ENCODE results near the gene CRLF1. TPM values are rescaled to one million over a fixed set of nuclear protein-coding genes. Genes with fewer than 3 reads are reported as not detected.
A peak's percentile ranks its signal among the peaks of the same experiment; 100 is the strongest.

The CRLF1 gene
- total RNA-seq, 1 experiment from 2014 or later, result 0.61 TPM

DNA sequence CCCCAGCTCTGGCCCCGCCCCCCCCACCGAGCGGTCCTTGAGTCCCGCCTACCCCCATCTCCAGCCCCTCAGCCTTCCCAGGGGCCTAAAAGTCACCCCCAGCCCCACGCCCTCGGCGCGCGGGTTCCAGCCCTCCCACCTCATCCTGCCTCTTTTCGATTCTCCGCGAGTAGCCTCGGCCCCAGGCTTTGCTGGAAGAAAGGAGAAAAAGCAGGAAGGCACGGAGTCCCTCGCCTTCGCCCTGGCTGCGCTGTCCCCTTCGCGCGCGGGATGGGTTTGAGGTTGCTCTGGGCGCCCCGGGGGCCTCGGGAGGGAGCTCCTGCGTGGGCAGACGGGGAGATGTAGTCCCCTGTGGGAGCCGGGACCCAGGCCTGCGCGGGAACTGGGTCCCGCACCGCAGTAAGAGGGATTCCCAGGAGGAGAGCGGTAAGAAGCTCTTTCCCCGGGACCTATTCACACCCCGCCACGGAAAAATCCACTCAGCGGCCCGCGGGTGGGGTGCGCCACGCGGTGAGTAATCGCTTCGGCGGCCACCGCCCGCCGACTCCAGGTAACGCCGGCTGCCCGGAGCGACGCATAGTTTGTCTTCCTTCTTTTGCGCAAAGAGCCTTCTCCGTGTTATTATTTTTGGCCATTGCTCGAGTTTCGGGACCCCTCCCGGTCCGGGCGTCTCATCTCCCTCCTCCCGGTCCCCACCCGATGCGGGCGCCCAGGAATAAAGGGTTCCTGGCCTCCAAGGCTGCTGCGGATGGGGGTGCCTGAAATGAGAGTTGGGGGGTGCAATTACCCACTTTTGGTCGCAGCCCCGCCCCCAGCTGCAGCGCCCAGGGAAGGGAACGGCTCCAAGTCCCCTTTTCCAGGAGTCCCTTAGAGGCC, 865 bp upstream of the CRLF1 start:
- peaks cover 35% of the 10 kb centered on the region for H3K4me1 ChIP-seq
- Mint-ChIP-seq H3K27me3 (ENCODE audit: insufficient read depth, unreplicated experiment) (peaks cover 32% of the 10 kb centered on the region), H3K36me3 (ENCODE audit: insufficient read depth, unreplicated experiment) (no peaks in the 10 kb centered on the region), H3K4me1 (ENCODE audit: low read depth, unreplicated experiment) (peaks cover 19% of the 10 kb centered on the region), H3K9me3 (ENCODE audit: unreplicated experiment) (no peaks in the 10 kb centered on the region), H3K4me3 (ENCODE audit: unreplicated experiment) (peak overlapping the region; percentile 66), H3K27ac (ENCODE audit: unreplicated experiment) (no peak overlapping the region)
- CTCF ChIA-PET, result interaction anchor here (0.7 kb wide), 1 partner anchor 10 kb away, joined by 3 read pairs; no protein-coding TSS in a partner anchor
- H3K9me3 ChIP-seq, result no peaks in the 10 kb centered on the region
- H3K36me3 ChIP-seq (ENCODE audit: control insufficient read depth, insufficient read depth, low read length), result no peaks in the 10 kb centered on the region
- DNase-seq, result no peak
- no TSS peak for BruUV-seq (replicated peaks)
- POLR2A ChIA-PET, result no interaction called here
- H3K4me3 ChIP-seq (ENCODE audit: low read depth, low read length), result peak overlapping the region; percentile 23
- peaks cover 17% of the 10 kb centered on the region for H3K27me3 ChIP-seq (replicated peaks; ENCODE audit: control insufficient read depth, insufficient read depth, low read length)
- TF ChIP-seq, protein P1, sequence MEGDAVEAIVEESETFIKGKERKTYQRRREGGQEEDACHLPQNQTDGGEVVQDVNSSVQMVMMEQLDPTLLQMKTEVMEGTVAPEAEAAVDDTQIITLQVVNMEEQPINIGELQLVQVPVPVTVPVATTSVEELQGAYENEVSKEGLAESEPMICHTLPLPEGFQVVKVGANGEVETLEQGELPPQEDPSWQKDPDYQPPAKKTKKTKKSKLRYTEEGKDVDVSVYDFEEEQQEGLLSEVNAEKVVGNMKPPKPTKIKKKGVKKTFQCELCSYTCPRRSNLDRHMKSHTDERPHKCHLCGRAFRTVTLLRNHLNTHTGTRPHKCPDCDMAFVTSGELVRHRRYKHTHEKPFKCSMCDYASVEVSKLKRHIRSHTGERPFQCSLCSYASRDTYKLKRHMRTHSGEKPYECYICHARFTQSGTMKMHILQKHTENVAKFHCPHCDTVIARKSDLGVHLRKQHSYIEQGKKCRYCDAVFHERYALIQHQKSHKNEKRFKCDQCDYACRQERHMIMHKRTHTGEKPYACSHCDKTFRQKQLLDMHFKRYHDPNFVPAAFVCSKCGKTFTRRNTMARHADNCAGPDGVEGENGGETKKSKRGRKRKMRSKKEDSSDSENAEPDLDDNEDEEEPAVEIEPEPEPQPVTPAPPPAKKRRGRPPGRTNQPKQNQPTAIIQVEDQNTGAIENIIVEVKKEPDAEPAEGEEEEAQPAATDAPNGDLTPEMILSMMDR (IDR thresholded peaks at IDR 0.05; ENCODE audit: insufficient read depth in 1 of 2, low read depth in 1 of 2, low read length in 1 of 2, severe bottlenecking in 1 of 2, unreplicated experiment in 1 of 2), result no peak
- intact Hi-C loops (cut with micrococcal nuclease; ENCODE audit: unreplicated experiment), result no loop called here

- intact Hi-C loops (cut with micrococcal nuclease; ENCODE audit: unreplicated experiment), result loop anchor here (1.0 kb wide), 1 partner anchor 12 kb away; no protein-coding TSS in a partner anchor
- Mint-ChIP-seq H3K4me1 (ENCODE audit: low read depth, unreplicated experiment) (peaks cover 9% of the 10 kb centered on the region), H3K27me3 (ENCODE audit: insufficient read depth, unreplicated experiment) (peaks cover 25% of the 10 kb centered on the region), H3K4me3 (ENCODE audit: unreplicated experiment) (peak overlapping the region; percentile 59), H3K36me3 (ENCODE audit: insufficient read depth, unreplicated experiment) (no peaks in the 10 kb centered on the region), H3K9me3 (ENCODE audit: unreplicated experiment) (no peaks in the 10 kb centered on the region), H3K27ac (ENCODE audit: unreplicated experiment) (no peak overlapping the region)
- Histone ChIP-seq H3K4me1 (peaks cover 20% of the 10 kb centered on the region), H3K36me3 (ENCODE audit: control insufficient read depth, insufficient read depth, low read length) (no peaks in the 10 kb centered on the region), H3K27me3 (replicated peaks; ENCODE audit: control insufficient read depth, insufficient read depth, low read length) (peaks cover 6% of the 10 kb centered on the region), H3K9me3 (no peaks in the 10 kb centered on the region), H3K4me3 (ENCODE audit: low read depth, low read length) (peak overlapping the region; percentile 8)
- BruUV-seq (replicated peaks), result no TSS peak
- TF ChIP-seq, protein P1 (IDR thresholded peaks at IDR 0.05; ENCODE audit: insufficient read depth in 1 of 2, low read depth in 1 of 2, low read length in 1 of 2, severe bottlenecking in 1 of 2, unreplicated experiment in 1 of 2), result no peak
- CTCF ChIA-PET, result no interaction called here
- POLR2A ChIA-PET, result no interaction called here
- DNase-seq, result no peak
Measured at GRCh38 chr19:18605546-18606280, 886 bp downstream of the CRLF1 start.

DNA sequence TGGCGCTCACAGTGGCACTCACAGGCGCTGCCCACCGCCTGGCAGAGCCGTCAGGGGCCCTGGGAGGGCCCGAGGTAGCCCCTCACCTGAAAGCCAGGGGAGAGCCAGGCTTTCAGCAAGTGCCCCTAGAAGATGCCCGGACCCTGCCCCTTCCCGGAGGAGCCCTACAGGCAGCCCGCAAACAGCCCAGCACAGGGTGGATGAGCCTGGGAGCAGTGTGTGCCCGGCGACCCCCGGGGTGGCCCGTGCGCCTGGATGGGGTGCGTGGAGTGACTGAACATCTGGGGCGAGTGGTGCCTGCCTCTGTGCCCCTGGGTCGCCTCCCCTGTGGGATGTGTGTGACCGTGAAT, 1.4 kb downstream of the CRLF1 start:
- peak overlapping the region; percentile 59 for H3K4me3 Mint-ChIP-seq (ENCODE audit: unreplicated experiment)

More for the DNA sequence above, 1.4 kb downstream of the CRLF1 start:
- H3K27ac Mint-ChIP-seq (ENCODE audit: unreplicated experiment), result no peak overlapping the region
- Histone ChIP-seq H3K4me3 (ENCODE audit: low read depth, low read length) (no peak overlapping the region), H3K9me3 (no peaks in the 10 kb centered on the region), H3K27me3 (replicated peaks; ENCODE audit: control insufficient read depth, insufficient read depth, low read length) (peaks cover 6% of the 10 kb centered on the region), H3K36me3 (ENCODE audit: control insufficient read depth, insufficient read depth, low read length) (no peaks in the 10 kb centered on the region), H3K4me1 (peaks cover 14% of the 10 kb centered on the region)
- peaks cover 9% of the 10 kb centered on the region for H3K4me1 Mint-ChIP-seq (ENCODE audit: low read depth, unreplicated experiment)
- no peak for DNase-seq
- H3K27me3 Mint-ChIP-seq (ENCODE audit: insufficient read depth, unreplicated experiment), result peaks cover 25% of the 10 kb centered on the region
- no peaks in the 10 kb centered on the region for H3K36me3 Mint-ChIP-seq (ENCODE audit: insufficient read depth, unreplicated experiment)
- no TSS peak for BruUV-seq (replicated peaks)
- no peaks in the 10 kb centered on the region for H3K9me3 Mint-ChIP-seq (ENCODE audit: unreplicated experiment)
- POLR2A ChIA-PET, result no interaction called here
- CTCF ChIA-PET, result no interaction called here
- TF ChIP-seq, protein P1 (IDR thresholded peaks at IDR 0.05; ENCODE audit: insufficient read depth in 1 of 2, low read depth in 1 of 2, low read length in 1 of 2, severe bottlenecking in 1 of 2, unreplicated experiment in 1 of 2), result no peak
- intact Hi-C loops (cut with micrococcal nuclease; ENCODE audit: unreplicated experiment), result no loop called here
